HG03520 (cell line): ENCODE data around the gene FAIM2.
"Not testable (repeated sequence)": the region's sequence is repeated elsewhere in the genome, so short reads cannot be mapped to it uniquely, and the experiment has no call there.

Experiments used
- ATAC-seq: cut with Tn5 transposase; IDR thresholded peaks from one replicate; pipeline ENCODE4 v1.9.1; 2021; ENCODE audit warnings: mild to moderate bottlenecking, moderate library complexity; ENCODE audit not compliant: unreplicated experiment

Gene FAIM2

DNA sequence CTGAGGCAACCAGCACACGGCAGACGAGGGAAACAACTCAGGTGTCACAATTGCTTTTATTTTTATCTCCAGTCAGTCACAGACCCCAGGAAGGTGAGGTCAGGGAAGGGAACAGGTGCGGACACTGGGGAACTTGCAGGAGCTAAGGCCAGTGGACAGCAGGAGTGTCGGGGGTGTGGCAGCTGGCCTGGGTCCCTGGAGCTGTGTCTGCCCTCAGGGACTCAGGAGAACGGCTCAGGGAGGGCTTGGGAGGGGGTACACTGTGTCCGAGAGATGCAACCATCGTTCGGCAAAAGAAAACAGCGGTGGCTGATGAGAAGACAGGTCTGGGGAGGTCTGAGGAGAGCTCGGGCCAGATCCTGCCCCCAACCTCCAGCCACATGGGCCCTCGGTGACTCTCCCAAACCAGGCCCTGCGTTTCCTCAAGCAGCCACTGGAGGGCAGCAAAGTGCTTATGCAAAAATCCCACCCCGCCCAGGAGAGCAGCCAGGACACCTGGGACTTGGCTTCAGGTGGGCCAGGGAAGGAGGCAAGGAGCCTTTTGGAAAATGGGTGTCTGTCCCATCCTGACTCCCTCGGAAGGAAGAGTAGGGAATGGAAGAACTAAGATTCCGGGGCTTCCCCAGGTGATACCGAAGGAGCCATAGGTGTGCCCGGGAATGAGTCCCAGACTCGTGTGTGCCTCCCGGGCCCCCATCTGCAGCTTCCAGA, 36.7 kb downstream of the FAIM2 start:
- ATAC-seq: no peak

GRCh38 chr12:49865782-49866135, 37.9 kb downstream of the FAIM2 start:
- no peak for ATAC-seq

GRCh38 chr12:49865109-49865781, 38.5 kb downstream of the FAIM2 start:
- ATAC-seq: no peak

DNA sequence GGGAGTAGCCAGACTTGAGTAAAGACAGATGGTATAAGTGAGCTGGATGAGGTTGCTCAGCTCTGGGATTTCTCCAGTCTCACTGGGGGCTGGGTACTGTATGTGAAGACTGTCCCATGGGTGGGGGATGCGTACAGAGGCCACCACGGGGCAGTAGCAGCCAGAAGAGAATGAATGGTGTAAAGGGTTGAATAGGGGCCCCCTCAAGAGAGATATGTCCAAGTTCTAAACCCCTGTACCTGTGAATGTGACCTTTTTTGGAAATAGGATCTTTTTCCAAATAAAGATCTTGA, 39.0 kb downstream of the FAIM2 start:
- no peak for ATAC-seq

- ATAC-seq: no peak
Observed at GRCh38 chr12:49863946-49864797, 39.5 kb downstream of the FAIM2 start.

DNA sequence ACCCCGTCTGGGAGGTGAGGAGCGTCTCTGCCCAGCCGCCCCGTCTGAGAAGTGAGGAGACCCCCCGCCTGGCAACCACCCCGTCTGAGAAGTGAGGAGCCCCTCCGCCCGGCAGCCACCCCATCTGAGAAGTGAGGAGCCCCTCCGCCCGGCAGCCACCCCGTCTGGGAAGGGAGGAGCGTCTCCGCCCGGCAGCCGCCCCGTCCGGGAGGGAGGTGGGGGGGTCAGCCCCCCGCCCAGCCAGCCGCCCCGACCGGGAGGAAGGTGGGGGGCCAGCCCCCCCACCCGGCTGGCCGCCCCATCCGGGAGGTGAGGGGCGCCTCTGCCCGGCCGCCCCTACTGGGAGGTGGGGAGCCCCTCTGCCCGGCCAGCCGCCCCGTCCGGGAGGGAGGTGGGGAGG, 42.8 kb downstream of the FAIM2 start:
- ATAC-seq: not testable (repeated sequence)

DNA sequence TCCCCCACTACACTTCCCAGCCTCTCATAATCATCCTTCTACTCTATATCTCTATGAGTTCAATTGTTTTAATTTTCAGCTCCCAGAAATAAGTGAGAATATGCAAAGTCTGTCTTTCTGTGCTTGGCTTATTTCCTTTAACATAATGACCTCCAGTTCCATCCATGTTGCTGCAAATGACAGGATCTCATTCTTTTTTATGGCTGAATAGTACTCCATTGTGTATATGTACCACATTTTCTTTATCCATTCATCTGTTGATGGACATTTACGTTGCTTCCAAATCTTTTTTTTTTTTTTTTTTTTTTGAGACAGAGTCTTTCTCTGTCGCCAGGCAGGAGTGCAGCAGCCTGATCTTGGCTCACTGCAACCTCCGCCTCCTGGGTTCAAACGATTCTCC, 47.8 kb downstream of the FAIM2 start:
- ATAC-seq: not testable (repeated sequence)

DNA sequence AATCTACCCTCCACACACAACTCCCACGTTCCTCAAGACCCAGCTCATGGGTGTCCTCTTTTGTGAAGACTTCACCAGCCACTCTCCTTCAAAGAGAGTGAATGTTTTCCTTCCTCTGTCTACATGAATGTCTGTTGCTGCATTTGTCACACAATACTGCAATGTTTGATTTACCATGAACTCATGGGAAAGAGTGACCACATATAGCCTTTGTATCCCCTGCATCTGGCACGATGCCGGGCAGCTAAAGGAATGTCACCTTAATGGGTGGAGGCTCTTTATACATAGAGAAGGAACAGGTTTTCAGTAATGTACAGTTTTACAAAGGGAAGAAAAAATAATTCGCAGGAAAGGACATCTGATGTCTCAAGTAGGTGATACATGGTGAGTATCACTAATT, 48.7 kb downstream of the FAIM2 start:
- ATAC-seq: no peak

DNA sequence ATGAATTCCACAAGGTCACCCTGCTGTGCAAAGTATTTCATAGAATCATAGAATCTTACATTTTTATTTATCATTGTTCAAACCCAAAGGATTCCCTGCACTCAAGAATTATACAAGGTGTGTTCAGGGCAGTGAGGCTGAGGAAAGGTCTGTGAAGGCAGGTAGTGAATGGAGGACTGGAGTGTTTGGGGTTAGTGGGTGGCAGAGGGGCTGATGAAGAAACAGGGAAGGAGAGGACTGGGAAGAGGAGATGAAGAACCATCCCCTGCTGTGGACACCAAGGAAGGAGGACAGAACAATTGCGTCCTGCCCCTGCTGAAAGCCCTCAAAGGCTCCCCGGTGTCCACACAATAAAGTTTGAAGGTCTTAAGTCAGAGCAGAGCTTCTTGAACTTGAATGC, 50.0 kb downstream of the FAIM2 start:
- no peak for ATAC-seq

DNA sequence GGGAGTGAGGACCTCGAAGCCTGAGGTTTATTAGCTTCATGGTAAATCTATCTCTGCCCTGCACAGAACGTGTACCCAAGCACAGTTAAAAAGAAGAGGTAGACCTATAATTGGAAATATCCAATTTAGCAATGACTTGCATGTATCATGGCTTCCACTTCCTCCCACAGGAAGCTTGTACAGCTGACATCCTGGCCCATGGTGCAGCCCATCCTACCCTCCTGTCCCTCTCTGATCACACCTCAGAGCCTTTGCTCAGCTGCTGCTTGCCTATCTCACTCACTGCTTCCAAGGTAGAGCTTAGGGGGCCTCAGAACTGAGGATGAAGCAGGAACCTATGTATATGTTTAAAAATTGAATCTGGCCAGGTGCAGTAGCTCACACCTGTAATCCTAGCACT, 56.5 kb downstream of the FAIM2 start:
- no peak for ATAC-seq

DNA sequence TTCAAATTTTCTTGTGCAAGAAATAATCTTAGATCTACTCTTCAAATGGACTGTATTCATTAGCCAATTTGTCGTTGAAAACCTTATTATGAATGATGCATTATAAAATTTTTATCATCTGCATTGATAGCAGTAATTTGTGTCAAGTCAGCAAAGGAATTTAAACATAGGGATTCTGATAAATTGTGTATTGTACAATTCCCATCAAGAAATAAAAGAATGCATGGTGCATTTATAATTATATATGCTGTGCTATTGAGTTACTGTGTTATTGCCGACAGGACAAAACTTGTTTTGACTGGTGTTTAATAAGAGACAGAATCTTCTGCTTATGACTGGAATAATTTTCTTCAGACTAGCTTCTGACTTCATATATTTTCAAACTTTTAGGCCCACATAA, 57.7 kb downstream of the FAIM2 start:
- ATAC-seq: no peak

GRCh38 chr12:49843876-49844437, 59.7 kb downstream of the FAIM2 start:
- ATAC-seq: no peak

DNA sequence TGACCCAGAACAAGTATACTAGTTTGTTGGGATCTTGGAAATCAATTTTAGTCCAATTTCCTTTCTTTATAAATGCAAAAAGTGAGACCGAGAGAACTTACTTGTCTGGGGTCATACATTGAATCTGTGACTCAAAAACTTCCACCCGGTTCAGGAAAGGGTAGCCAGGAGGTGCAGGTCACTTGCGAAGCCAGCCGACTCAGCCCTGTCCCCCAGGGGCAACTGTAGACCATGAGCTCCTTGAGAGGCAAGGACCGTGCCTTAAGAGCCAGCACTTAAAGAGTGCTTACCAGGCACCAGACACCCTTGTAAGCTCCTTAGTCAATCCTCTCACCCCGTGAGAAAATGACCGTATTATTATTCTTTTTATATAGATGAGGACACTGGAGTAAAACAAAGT, 60.3 kb downstream of the FAIM2 start:
- ATAC-seq: no peak

DNA sequence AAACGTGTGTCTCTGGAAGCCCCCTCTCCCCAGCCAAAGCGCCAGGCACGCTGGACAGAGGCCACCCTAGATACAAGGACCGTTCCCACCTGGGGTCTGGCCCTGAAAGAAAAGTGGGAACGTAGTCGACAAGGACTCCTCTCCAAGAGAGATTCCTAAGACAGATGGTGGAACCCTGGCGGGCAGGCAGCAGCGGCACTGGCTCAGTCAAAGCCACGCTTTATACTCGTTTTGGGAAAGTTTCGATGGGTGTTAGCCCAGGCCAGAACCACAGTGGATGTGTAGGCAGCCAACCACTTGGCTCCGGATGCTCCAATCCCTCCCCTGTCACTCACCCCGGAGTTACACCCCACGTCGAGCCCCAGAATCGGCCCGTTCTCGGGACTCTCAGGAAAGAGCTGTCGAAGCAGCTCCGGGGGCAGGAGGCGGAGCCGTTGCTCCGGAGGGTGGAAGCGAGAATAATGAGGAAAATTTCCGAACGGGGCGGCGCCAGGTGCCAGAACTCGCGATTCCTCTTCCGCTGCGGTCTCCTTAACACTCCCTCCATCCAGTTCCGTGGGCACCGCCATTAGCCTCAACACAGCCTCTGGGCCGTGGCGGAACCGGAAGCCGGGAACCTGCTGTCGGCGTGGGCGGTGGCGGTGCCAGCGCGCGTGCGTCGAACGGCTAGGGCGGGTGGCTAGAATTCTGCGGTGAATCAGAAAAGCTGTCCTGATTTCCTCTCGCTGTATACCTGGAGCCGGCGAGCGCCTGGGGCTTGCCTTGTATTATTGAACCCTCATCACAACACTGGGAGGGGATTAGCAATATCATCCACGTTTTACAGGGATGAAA, 61.0 kb downstream of the FAIM2 start, which contains the start of gene BCDIN3D:
TSS of gene BCDIN3D (minus strand) at position 588 of the 834 bp plus-strand sequence. CDS start at position 569, 19 bp downstream.
- ATAC-seq: peak; percentile 76

GRCh38 chr12:49838973-49839633, 64.6 kb downstream of the FAIM2 start:
- ATAC-seq: no peak

DNA sequence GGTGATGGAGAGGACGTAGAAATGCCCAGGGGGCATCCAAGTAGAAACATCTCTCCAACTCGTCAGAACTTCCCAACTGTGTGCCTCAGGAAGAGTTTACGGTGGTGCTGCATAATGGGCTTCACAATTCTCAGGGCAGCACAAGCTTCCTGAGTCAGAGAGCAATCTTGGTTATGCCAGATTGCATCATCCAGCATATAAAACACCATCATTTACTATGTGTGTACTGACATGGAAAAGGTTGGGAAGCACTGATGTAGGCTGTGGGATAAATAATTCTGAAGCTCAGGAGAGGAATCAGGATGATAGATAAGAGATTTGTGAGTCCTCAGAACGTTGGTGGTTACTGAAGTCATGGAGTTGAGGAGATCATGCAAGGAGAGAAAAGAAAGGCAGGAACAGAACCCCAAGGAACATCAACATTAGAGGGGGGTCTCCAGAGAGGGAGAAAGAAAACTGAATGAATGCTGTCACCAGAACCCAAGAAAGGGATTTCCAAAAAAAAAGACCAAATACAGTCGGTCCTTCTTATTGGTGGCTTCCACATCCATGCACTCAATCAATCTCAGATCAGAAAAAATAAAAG, 70.8 kb downstream of the FAIM2 start:
- no peak for ATAC-seq

DNA sequence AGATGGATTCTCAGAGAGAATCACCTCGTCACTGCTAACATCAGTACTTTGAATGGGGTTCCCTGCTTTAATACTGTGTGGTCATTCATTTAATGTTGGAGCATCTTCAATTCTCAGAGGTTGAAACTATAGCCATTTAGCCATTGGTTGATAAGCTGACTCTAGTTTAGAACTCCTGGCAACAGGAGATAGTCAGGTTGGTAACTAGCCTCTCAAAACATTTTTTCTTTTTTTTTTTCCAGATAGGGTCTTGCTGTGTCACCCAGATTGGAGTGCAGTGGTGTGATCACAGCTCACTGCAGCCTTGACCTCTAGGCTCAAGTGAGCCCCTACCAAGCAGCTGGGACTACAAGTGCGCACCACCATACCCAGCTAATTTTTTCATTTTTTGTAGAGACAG, 72.0 kb downstream of the FAIM2 start:
- ATAC-seq: no peak

DNA sequence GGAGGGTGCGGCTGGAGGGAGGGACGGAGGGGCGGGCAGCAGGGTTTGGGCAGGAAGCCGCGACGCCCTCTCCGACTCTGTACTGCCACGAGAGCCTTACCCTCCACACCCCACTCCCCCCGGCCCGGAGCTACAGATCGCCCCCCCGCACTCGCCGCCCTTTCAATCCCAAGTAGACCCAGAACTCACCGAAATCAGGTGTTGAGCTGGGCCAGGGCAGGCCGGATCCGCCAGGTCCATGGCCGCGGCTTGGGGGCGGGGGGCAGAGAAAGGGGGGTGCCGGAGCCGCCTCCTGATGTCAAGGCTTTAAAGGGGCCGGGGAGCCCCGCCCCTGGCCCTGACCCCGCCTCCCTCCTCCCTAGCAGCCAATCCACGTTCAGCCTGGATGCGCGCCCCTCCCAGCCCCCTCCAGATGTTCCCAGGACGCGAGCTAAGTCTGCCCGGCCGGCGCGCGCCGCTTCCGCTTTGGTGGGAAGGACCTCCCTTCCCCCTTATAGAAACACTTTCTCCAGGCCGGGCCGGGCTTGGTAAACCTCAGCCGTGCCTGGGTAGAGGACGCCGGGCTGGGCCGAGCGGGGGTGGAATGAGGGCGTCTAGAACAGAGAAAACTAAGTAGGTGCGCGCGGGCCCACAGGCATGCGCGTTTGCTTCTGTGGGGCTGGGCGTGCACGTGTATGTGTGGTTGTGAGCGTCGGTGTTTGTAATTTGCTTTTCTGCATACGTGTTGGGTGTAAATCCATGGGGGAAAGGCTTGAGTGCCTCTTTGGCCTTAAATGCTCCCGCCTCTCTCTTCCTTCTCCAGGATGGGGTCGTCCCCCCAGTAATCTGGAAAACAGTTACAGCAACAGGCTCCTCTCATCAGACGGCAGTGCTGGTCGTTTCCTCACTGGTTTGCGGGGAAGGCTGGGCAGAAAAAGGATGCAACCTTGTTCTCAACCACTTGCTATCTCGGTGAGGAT, 75.3 kb downstream of the FAIM2 start, which contains the start of gene NCKAP5L:
TSS of gene NCKAP5L (minus strand) at position 281 of the 959 bp plus-strand sequence. CDS start 24,369 bp downstream, outside the sequence.
- peak; percentile 82 for ATAC-seq
